IMR-90 (cell line): Measurements from ENCODE around the gene MGAT4C. TPM values are rescaled to one million over a fixed set of nuclear protein-coding genes. Genes with fewer than 3 reads are reported as not detected.

Experiments
- ATAC-seq: fragments of 200-7000 bp; cut with Tn5 transposase; 2 replicates; pipeline ENCODE4 v1.9.1; 2020; ENCODE audit warnings: low read depth, mild to moderate bottlenecking, moderate library complexity
- BruUV-seq: library from RNA; stranded (reverse); fragments of 400-500 nt; replicated peaks from 2 replicates; lab custom pipeline; 2021; lab: Mats Ljungman, UMichigan
- CTCF ChIA-PET: fragments of 300-600 bp; formaldehyde crosslinking; extraction: SDS; loops from one replicate; lab custom pipeline; 2021; ENCODE audit warnings: antibody characterized with exemption; lab: Yijun Ruan, JAX
- POLR2A ChIA-PET: fragments of 300-600 bp; sonication (Branson Sonifier 250); formaldehyde crosslinking; loops from one replicate; lab custom pipeline; 2022; ENCODE audit warnings: antibody characterized with exemption; ENCODE audit not compliant: unreplicated experiment; lab: Charles Lee
- DNase-seq: peaks from one replicate; pipeline ENCODE4 v3.0.0; 2013
- H2AFZ ChIP-seq: replicated peaks from 2 replicates; pipeline ENCODE3; 2013; ENCODE audit warnings: low read length, mild to moderate bottlenecking; ENCODE audit not compliant: poor library complexity
- H2AK5ac ChIP-seq: 2 replicates; pipeline ENCODE4 v1.6.1; 2013; ENCODE audit warnings: low read depth, low read length, inconsistent platforms
- H2AK9ac ChIP-seq: replicated peaks from 2 replicates; pipeline ENCODE3; 2013; ENCODE audit warnings: mild to moderate bottlenecking, low read depth, low read length, moderate library complexity; ENCODE audit not compliant: poor library complexity
- H2BK120ac ChIP-seq: 2 replicates; pipeline ENCODE4 v1.6.1; 2013; ENCODE audit warnings: low read depth, low read length, inconsistent platforms
- H2BK15ac ChIP-seq: 3 replicates; pipeline ENCODE4 v1.6.1; 2013; ENCODE audit warnings: low read depth, low read length, inconsistent platforms
- H2BK20ac ChIP-seq: 2 replicates; pipeline ENCODE4 v1.6.1; 2013; ENCODE audit warnings: low read depth, mild to moderate bottlenecking, inconsistent platforms, low read length, moderate library complexity
- H2BK5ac ChIP-seq: 2 replicates; pipeline ENCODE4 v1.6.1; 2013; ENCODE audit warnings: mild to moderate bottlenecking, low read depth, low read length, inconsistent platforms; ENCODE audit not compliant: poor library complexity, severe bottlenecking
- H3K14ac ChIP-seq: replicated peaks from 2 replicates; pipeline ENCODE4 v1.6.1; 2013; ENCODE audit warnings: low read depth, low read length, inconsistent platforms
- H3K18ac ChIP-seq: 2 replicates; pipeline ENCODE4 v1.6.1; 2013; ENCODE audit warnings: low read depth, low read length, control low read depth
- H3K23ac ChIP-seq: 2 replicates; pipeline ENCODE4 v1.6.1; 2013; ENCODE audit warnings: low read depth, low read length, inconsistent platforms
- H3K27ac ChIP-seq: 2 replicates; pipeline ENCODE4 v1.5.1; 2013; ENCODE audit warnings: mild to moderate bottlenecking, control low read depth, low read length; ENCODE audit not compliant: insufficient read depth
- H3K27me3 ChIP-seq: 2 replicates; pipeline ENCODE4 v1.6.1; 2013; ENCODE audit warnings: low read length; ENCODE audit not compliant: control insufficient read depth, insufficient read depth
- H3K36me3 ChIP-seq: 2 replicates; pipeline ENCODE4 v1.6.1; 2013; ENCODE audit warnings: low read length, mixed read lengths; ENCODE audit not compliant: control insufficient read depth, insufficient read depth
- H3K4ac ChIP-seq: 2 replicates; pipeline ENCODE4 v1.6.1; 2013; ENCODE audit warnings: low read depth, low read length, inconsistent platforms
- H3K4me1 ChIP-seq: 2 replicates; pipeline ENCODE4 v1.6.1; 2013; ENCODE audit warnings: low read length, mixed read lengths; ENCODE audit not compliant: control insufficient read depth, insufficient read depth
- H3K4me2 ChIP-seq: 2 replicates; pipeline ENCODE4 v1.6.1; 2013; ENCODE audit warnings: low read depth, mild to moderate bottlenecking, control low read depth, low read length, moderate library complexity
- H3K4me3 ChIP-seq: 2 replicates; pipeline ENCODE4 v1.5.1; 2013; ENCODE audit warnings: low read depth, mild to moderate bottlenecking, control low read depth, low read length, moderate library complexity; ENCODE audit not compliant: insufficient read depth
- H3K56ac ChIP-seq: 2 replicates; pipeline ENCODE4 v1.6.1; 2013; ENCODE audit warnings: low read length, inconsistent platforms; ENCODE audit not compliant: insufficient read depth; ENCODE audit errors: extremely low read depth
- H3K79me1 ChIP-seq, 2 experiments: 2 replicates each; pipeline ENCODE4 v1.6.1; 2013; ENCODE audit warnings: low read length in 2 of 2, inconsistent platforms in 1 of 2, low read depth in 1 of 2
- H3K9ac ChIP-seq: 2 replicates; pipeline ENCODE4 v1.6.1; 2013; ENCODE audit warnings: low read depth, low read length, control low read depth
- H3K9me1 ChIP-seq: 2 replicates; pipeline ENCODE4 v1.6.1; 2013; ENCODE audit warnings: low read length, inconsistent platforms; ENCODE audit not compliant: insufficient read depth
- H3K9me3 ChIP-seq: 2 replicates; pipeline ENCODE4 v1.6.1; 2013; ENCODE audit warnings: low read length; ENCODE audit not compliant: control insufficient read depth, insufficient read depth
- H4K20me1 ChIP-seq: 2 replicates; pipeline ENCODE4 v1.6.1; 2013; ENCODE audit warnings: low read length, inconsistent platforms; ENCODE audit not compliant: insufficient read depth
- H4K5ac ChIP-seq: 2 replicates; pipeline ENCODE4 v1.6.1; 2013; ENCODE audit warnings: mild to moderate bottlenecking, low read depth, low read length, control low read depth
- H4K8ac ChIP-seq, 2 experiments: 2 replicates each; pipeline ENCODE4 v1.6.1; 2013; ENCODE audit warnings: low read depth in 2 of 2, low read length in 2 of 2, control low read depth in 1 of 2, inconsistent platforms in 1 of 2
- H4K91ac ChIP-seq: 2 replicates; pipeline ENCODE4 v1.6.1; 2013; ENCODE audit warnings: low read depth, low read length, inconsistent platforms; ENCODE audit not compliant: insufficient read depth
- CEBPB ChIP-seq: IDR thresholded peaks from 2 replicates; pipeline ENCODE4 v1.6.1; 2012; ENCODE audit warnings: low read depth, low read length, improper control_type of control experiment
- CHD1 ChIP-seq: IDR thresholded peaks from 2 replicates; pipeline ENCODE4 v1.6.1; 2012; ENCODE audit warnings: low read depth, low read length, improper control_type of control experiment
- CTCF ChIP-seq: conservative IDR thresholded peaks from 2 replicates; pipeline ENCODE4 v1.5.1; 2012; ENCODE audit warnings: mild to moderate bottlenecking, low read depth, low read length, improper control_type of control experiment
- MAFK ChIP-seq: IDR thresholded peaks from 2 replicates; pipeline ENCODE4 v1.6.1; 2012; ENCODE audit warnings: low read depth, low read length, improper control_type of control experiment
- MAZ ChIP-seq: IDR thresholded peaks from 2 replicates; pipeline ENCODE4 v1.6.1; 2012; ENCODE audit warnings: low read depth, mild to moderate bottlenecking, low read length, improper control_type of control experiment, moderate library complexity, borderline replicate concordance
- MXI1 ChIP-seq: IDR thresholded peaks from 2 replicates; pipeline ENCODE4 v1.6.1; 2012; ENCODE audit warnings: low read depth, mild to moderate bottlenecking, low read length, moderate library complexity, borderline replicate concordance
- NFE2L2 ChIP-seq: fragments of 150-350 bp; IDR thresholded peaks from 2 replicates; pipeline ENCODE4 v1.6.1; 2016; ENCODE audit warnings: low read depth, mild to moderate bottlenecking, low read length
- POLR2A ChIP-seq: IDR thresholded peaks from 2 replicates; pipeline ENCODE4 v1.6.1; 2012; ENCODE audit warnings: mild to moderate bottlenecking, low read depth, low read length
- RCOR1 ChIP-seq: IDR thresholded peaks from 2 replicates; pipeline ENCODE4 v1.6.1; 2012; ENCODE audit warnings: mild to moderate bottlenecking, low read length, improper control_type of control experiment; ENCODE audit not compliant: insufficient replicate concordance
- RFX5 ChIP-seq: IDR thresholded peaks from 2 replicates; pipeline ENCODE4 v1.8.0; 2012; ENCODE audit warnings: low read depth, mild to moderate bottlenecking, low read length, moderate library complexity
- USF2 ChIP-seq: fragments of 150-350 bp; IDR thresholded peaks from 2 replicates; pipeline ENCODE4 v1.6.1; 2017; ENCODE audit warnings: mild to moderate bottlenecking, antibody characterized with exemption, low read length, low read depth
- dilution Hi-C: fragments of 300-500 bp; cut with HindIII; formaldehyde crosslinking; loops from one replicate; pipeline ENCODE4 v1.14.3; 2018; ENCODE audit warnings: low sequenced_read_pairs; ENCODE audit not compliant: unreplicated experiment
- in situ Hi-C: fragments of 300-500 bp; cut with MboI; formaldehyde crosslinking; loops from 3 replicates; pipeline ENCODE4 v1.14.3; 2019; ENCODE audit warnings: low sequenced_read_pairs, inconsistent platforms, mixed read lengths
- intact Hi-C: fragments of 100-400 bp; cut with micrococcal nuclease; formaldehyde crosslinking; loops from 2 replicates; pipeline ENCODE4 v1.10.0; 2022
- polyA plus RNA-seq, 3 experiments: library from polyadenylated mRNA; depleted of rRNA; stranded (reverse); fragments of >200 nt; gene quantifications; 2 replicates each; pipeline ENCODE4 v1.2.3, GENCODE V29; 2012; ENCODE audit warnings: low replicate concordance in 1 of 3
- total RNA-seq: library from RNA; depleted of rRNA; stranded (reverse); fragments of >200 nt; gene quantifications from 2 replicates; pipeline ENCODE4 v1.2.3, GENCODE V29; 2012

The MGAT4C gene
- total and polyA plus RNA-seq, 2 of the 4 experiments (the other 2 are of a cell fraction) = not detected

GRCh38 chr12:86249851-86250250 is 6.3 kb downstream of the MGAT4C start:
- Histone ChIP-seq H3K14ac (no peak overlapping the region), H2BK15ac (no peak overlapping the region), H3K4me2 (peak overlapping the region; percentile 41; the same call in 1 of the 2 replicates), H3K36me3 (no peaks in the 10 kb centered on the region), H3K18ac (no peak overlapping the region), H3K9me1 (no peaks in the 10 kb centered on the region), H3K27ac (no peak overlapping the region), H3K56ac (no peak overlapping the region), H2AK5ac (no peak overlapping the region), H2AFZ (no peak overlapping the region), H2BK5ac (no peak overlapping the region), H4K20me1 (no peaks in the 10 kb centered on the region), H2BK20ac (no peak overlapping the region), H3K79me1 (no peaks in the 10 kb centered on the region), H3K4me1 (no peaks in the 10 kb centered on the region), H2BK120ac (no peak overlapping the region), H4K5ac (no peak overlapping the region), H3K9me3 (no peaks in the 10 kb centered on the region), H3K9ac (no peak overlapping the region), H3K23ac (no peak overlapping the region), H4K91ac (no peak overlapping the region), H3K4me3 (no peak overlapping the region), H3K4ac (no peak overlapping the region), H4K8ac (no peak overlapping the region), H3K27me3 (no peaks in the 10 kb centered on the region), H2AK9ac (no peak overlapping the region)
- DNase-seq = peak; percentile 70
- intact Hi-C loops (no loop called here), dilution Hi-C loops (no loop called here), in situ Hi-C loops (no loop called here)
- ATAC-seq = peak; percentile 95
- TF ChIP-seq USF2 = no peak
- TF ChIP-seq CEBPB = no peak
- no peak for TF ChIP-seq CTCF
- TF ChIP-seq CHD1 = no peak
- TF ChIP-seq RFX5 = no peak
- no peak for TF ChIP-seq POLR2A
- no peak for TF ChIP-seq MXI1
- TF ChIP-seq RCOR1 = no peak
- no peak for TF ChIP-seq MAZ
- no peak for TF ChIP-seq NFE2L2
- TF ChIP-seq MAFK = no peak
- POLR2A ChIA-PET = no interaction called here
- no TSS peak for BruUV-seq
- CTCF ChIA-PET = no interaction called here
